Myocyte (in vitro differentiated cells): ENCODE results near the gene PSMD6. TPM values are rescaled to one million over a fixed set of nuclear protein-coding genes. Genes with fewer than 3 reads are reported as not detected.

Experiments used
- DNase-seq: peaks from one replicate; pipeline ENCODE4 v3.0.0-alpha.2; 2012; ENCODE audit warnings: low read depth
- polyA plus RNA-seq: library from polyadenylated mRNA; unstranded; fragments of >200 nt; gene quantifications from one replicate; pipeline ENCODE4 v1.2.1, GENCODE V29; 2012; ENCODE audit warnings: missing spikeins
- total RNA-seq: library from RNA; depleted of rRNA; stranded (reverse); fragments of >200 nt; gene quantifications from 2 replicates; pipeline ENCODE4 v1.2.3, GENCODE V29; 2014

The PSMD6 gene
- 112 and 118 TPM in 2 replicates for total RNA-seq
- 71.4 TPM for polyA plus RNA-seq

GRCh38 chr3:64023187-64023860 lies at the start of gene PSMD6:
Gene PSMD6, minus strand, starts transcription at chr3:64023494. Its CDS starts 75 bp downstream, at chr3:64023419.
- DNase-seq = peak; percentile 88

DNA sequence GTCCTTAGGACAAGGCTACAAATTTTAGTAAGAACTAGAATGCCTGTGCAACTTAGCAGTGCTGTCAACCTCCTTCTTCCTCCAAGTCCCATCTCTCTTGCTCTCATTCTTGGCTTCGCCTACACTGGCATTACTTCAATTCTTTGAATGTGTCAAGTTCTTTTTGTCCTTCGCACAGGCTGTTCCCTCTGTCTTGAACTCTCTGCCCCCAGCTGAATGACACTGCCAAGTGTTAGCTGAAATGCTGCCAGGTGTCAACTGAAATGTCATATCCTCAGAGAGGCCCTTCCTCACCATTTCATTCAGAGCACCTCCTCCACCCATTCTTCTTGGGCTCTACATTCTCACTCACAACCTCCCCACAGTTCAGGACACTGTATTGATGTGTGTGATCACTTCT lies 48.8 kb upstream of the PSMD6 start:
- no peak for DNase-seq

DNA sequence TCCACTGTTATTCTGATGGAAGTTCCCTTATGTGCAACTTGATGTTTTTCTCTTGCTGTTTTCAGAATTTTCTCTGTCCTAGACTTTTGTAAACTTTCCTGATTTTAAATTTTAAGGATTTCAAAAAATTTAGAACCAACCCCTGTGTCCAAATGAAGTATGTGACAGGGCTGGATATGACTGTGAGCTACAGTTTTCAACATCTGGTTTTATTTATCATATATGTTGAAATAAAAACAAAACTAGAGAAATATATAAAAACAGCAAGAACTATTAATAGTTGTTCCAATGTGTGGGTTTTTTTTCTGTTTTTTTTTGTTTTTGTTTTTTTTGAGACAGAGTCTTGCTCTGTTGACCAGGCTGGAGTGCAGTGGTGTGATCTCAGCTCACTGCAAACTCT lies 47.4 kb upstream of the PSMD6 start:
- no peak for DNase-seq

GRCh38 chr3:64067506-64068346 lies 44.4 kb upstream of the PSMD6 start:
- DNase-seq = no peak

DNA sequence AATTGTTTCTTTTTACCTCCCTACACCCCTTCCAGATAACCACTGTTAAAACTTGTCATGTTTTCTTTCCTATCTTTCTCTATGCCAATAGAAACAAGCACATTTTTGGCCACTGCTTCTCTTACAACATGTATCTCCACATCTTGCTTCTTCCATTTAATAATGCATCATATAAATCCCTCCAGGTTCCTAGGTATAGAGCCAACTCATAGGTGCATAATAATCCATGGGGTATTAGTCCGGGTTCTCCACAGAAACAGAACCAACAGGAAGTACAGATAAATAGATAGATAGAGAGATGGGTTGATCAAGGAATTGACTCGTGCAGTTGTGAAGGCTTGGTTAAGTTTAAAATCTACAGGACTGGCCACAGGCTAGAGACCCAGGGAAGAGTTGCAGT lies 41.5 kb upstream of the PSMD6 start:
- no peak for DNase-seq

- no peak for DNase-seq
Measured at GRCh38 chr3:64063983-64064438, 40.7 kb upstream of the PSMD6 start.

DNA sequence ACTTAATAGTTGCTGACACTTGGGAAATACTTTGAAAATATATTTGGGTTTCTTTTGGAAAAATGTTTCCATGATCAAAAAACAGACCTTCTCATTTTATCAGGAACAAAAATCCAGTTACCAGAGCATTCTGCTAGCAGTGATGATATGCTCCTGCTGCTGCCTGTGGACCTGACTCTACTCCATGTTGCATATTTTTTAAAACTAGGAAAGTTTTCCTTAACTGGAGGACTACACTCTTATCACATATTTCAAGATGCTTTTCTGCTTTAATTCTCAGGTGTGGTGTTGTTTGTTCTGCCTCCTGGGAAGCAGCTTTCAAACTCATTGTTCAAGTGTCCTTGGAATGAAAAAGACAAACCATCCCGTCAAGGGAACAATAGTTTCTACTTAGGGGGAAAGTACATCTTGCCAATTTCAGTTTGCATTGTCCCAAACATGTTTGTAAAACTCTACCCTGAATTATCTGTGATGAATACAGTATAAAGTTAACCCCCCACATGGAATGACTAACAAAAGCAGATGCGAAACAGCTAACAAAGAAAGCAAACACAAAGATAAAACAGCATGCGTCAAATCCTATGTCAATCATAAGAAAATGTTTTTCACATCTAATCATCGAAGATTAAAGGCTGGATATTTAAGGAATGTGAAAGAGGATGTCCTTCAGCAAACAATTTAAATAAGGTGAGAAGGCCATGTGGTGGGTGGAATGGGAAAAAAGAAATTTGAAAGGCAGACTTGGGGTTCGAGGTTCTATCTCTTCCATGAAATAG lies 40.1 kb upstream of the PSMD6 start:
- no peak for DNase-seq

GRCh38 chr3:64061628-64062027 lies 38.3 kb upstream of the PSMD6 start:
- DNase-seq = no peak

- DNase-seq = no peak
Measured at GRCh38 chr3:64059484-64060175, 36.3 kb upstream of the PSMD6 start.

DNA sequence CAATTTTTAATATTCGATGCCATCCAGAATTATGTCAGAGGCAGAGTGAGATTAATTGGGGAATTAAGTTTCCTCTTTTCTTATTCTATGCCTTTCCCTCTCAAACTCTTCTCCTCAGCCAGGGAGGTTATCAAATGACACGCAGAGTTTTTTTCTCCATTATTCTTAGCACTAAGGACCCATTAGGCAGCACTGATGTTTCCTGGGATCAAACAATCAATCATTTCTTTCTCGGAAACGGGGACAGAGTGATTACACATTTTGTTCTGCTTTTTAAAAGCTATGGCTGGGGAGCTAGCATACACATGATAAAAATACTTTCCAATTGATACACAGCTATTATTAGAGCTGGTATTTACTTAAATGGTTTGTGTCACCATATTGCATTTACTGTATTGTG lies 35.3 kb upstream of the PSMD6 start:
- no peak for DNase-seq

DNA sequence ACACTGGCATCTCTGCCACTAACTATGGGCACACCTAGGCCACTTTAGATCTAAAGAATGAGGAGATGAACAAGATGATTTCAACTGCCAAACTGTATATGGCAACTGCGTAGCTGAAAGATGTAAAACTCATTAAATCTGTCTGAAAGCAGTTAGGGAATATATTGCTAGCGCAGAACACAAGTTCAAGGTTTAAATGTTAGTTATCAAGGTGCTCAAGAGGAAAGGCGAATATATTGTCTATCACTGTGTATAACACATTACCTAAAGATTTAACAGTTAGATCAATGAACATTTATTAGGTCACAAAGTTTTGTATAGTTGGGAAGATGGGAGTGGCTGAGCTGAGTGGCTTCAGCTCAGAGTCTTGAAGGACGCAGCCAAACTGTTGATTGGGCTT lies 33.9 kb upstream of the PSMD6 start:
- DNase-seq = no peak

DNA sequence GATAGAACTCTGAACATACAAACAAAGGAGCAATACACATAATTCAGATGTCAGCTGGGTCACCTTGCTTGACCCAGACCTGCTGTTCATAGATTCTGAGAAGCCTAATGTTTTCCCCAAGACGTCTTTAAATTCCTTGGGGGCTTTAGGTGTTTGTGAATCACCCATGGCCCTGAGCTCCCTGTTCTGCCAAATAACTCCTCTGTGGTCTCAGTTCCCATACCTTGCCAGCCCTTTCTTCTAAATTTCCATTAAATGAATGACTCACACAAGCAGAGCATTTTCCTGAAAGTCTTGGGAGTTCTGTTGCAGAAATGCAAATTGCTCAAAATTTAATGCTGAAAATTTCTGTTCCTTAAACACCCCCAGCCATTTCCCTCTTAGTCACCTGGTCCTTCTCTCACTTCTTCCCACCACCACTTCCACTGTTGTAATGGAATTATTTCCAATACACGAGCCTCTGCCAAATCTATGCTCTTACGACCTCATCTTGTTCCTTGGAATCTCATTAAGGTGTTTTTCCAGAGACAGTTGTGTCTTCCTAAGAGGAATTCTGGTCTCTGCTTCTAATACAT lies 33.4 kb upstream of the PSMD6 start:
- DNase-seq = no peak

DNA sequence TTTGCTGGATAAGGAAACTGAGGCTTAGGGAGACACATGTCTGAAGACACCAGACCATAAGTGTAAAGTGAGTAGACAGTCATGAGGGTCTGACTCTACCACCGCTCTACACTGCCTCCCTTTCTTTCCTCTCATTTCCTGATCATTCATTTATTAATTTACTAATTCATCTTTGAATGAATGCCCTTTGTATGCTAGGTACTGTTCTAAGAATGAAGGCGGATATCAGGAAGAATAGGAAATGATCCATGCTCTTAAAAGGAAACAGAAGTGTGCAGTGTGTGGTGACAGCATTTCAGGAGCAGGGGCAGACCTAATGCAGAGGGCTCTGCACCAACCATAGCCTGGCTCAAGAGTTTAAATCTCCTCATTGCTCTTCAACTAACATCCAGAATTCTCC lies 31.8 kb upstream of the PSMD6 start:
- DNase-seq = no peak

GRCh38 chr3:64054488-64054887 lies 31.2 kb upstream of the PSMD6 start:
- DNase-seq = no peak

- no peak for DNase-seq
Measured at GRCh38 chr3:64053581-64053980, 30.3 kb upstream of the PSMD6 start.

DNA sequence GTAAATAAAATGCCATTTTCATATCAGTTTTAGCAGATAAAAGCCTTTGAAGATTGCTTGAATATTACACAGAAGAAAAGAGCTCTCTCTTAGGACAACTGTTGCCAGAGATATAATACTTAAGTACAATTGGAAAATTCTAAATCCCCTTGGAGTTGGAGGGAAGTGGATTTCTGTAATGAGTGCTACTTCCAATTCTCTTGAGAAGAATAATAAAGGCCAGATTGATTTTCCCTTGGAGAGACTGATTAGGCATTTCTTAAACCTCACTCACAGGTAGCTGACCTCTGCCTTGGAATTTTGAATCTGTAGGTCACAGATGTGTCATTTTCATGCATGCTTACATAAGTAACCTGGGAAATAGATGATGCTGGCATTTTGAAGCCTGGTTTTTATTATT lies 29.8 kb upstream of the PSMD6 start:
- DNase-seq = no peak

DNA sequence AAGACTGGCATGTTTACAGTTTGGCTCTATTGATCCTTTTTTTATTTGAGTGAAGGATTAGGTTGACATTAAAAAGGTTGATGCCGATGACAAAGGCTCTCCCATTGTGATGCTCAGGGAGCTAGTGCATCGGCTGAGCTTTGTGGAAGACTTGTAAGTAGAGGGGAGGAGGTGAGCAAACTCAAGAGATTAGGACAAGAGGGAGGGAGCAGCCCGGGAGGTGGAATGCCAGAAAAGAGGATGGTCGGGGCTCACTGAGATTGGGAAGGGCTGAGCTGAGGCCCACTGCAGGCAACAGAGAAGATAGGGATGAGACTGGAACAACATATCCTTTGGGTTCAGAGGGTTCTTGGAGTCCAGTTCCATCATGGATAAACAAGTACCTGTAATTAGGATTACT lies 26.5 kb upstream of the PSMD6 start:
- no peak for DNase-seq

- no peak for DNase-seq
Measured at GRCh38 chr3:64049136-64049535, 25.8 kb upstream of the PSMD6 start.

DNA sequence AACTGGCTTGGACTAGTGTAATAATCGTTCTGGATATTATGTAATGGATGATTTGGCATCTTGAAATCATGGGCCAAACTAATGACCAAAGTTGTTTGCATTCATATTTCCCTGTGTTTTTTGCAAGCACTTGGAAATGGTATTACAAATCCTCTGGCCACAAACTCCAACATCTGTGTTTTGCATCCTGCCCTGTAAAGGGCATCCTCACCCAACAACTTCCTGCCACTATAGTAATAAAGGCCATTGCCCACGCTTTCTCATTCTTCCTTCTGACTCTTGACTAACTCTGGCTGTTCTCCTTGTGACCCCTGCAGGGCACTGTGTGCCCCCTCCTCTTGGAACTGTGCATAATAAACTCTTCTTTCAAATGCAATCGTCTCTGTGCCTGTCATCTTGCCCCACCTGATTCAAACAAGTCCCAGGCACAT lies 25.4 kb upstream of the PSMD6 start:
- DNase-seq = no peak

DNA sequence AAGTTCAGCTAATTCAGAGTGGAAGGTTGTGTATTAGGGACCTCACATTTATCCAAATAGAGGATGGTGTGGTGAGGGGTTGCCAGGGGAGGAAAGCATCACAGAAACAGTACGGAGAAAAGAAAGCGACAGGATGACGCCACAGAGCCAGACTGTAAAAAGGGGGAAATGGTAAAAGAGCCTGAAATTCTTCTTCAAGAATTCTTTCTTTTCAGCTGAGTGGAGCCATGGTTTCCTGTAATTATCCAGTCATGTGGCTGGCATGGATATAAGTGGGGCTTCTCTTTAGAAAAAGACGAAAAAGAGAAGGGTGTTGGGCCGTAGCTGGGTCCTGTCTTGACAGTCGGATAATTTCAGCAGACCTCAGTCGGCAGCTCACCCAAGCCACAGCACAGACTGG lies 24.5 kb upstream of the PSMD6 start:
- DNase-seq = no peak
